ENCODE data around the gene SPSB3.
A peak's percentile ranks its signal among the peaks of the same experiment; 100 is the strongest.

The SPSB3 gene

GRCh38 chr16:1788708-1789100, 6.3 kb upstream of the SPSB3 start:
- DNase-seq (ENCODE audit: low read depth) = no peak
- TF ChIP-seq, protein P1, sequence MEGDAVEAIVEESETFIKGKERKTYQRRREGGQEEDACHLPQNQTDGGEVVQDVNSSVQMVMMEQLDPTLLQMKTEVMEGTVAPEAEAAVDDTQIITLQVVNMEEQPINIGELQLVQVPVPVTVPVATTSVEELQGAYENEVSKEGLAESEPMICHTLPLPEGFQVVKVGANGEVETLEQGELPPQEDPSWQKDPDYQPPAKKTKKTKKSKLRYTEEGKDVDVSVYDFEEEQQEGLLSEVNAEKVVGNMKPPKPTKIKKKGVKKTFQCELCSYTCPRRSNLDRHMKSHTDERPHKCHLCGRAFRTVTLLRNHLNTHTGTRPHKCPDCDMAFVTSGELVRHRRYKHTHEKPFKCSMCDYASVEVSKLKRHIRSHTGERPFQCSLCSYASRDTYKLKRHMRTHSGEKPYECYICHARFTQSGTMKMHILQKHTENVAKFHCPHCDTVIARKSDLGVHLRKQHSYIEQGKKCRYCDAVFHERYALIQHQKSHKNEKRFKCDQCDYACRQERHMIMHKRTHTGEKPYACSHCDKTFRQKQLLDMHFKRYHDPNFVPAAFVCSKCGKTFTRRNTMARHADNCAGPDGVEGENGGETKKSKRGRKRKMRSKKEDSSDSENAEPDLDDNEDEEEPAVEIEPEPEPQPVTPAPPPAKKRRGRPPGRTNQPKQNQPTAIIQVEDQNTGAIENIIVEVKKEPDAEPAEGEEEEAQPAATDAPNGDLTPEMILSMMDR (conservative IDR thresholded peaks at IDR 0.05; ENCODE audit: low read depth, low read length) = no peak
- H3K4me3 ChIP-seq (ENCODE audit: low read depth, low read length) = no peak overlapping the region

DNA sequence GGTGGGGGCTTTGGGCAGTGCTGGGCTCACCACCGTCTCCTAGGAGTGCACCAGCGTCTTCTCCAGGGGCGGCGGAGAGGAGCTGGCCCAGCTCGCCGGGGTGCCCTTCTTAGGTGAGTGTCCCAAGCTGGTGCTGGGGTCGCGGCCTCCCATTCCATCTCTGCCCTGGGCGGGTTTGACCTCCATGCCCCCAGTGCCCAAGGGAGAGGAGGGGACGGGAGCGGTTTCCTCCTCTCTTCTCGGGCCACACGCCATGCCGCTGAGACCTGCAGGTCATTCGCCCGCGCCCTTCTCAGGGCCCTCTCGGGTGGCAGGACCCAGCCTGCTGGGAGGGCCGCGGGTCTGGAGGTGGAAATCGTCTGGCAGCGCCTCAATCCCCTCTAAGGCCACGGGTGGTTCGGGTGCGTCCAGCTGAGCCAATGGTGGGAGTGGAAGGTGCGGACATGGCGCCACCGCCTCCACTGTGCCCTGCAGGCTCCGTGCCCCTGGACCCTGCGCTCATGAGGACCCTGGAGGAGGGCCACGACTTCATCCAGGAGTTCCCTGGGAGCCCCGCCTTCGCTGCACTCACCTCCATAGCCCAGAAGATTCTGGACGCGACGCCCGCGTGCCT, 5.8 kb upstream of the SPSB3 start:
- TF ChIP-seq, protein P1 (conservative IDR thresholded peaks at IDR 0.05; ENCODE audit: low read depth, low read length) = no peak
- DNase-seq (ENCODE audit: low read depth) = no peak

GRCh38 chr16:1787322-1788094, 5.1 kb upstream of the SPSB3 start:
- H3K4me3 ChIP-seq (ENCODE audit: low read depth, low read length) = no peak overlapping the region
- TF ChIP-seq, protein P1 (conservative IDR thresholded peaks at IDR 0.05; ENCODE audit: low read depth, low read length) = no peak
- DNase-seq (ENCODE audit: low read depth) = no peak

More for the DNA sequence above, 5.8 kb upstream of the SPSB3 start:
- H3K4me3 ChIP-seq (ENCODE audit: low read depth, low read length) = no peak overlapping the region

- TF ChIP-seq, protein P1 (conservative IDR thresholded peaks at IDR 0.05; ENCODE audit: low read depth, low read length) = no peak
- no peak for DNase-seq (ENCODE audit: low read depth)
- no peak overlapping the region for H3K4me3 ChIP-seq (ENCODE audit: low read depth, low read length)
Measured at GRCh38 chr16:1787056-1787321, 4.6 kb upstream of the SPSB3 start.

GRCh38 chr16:1786242-1787055, 4.1 kb upstream of the SPSB3 start:
- TF ChIP-seq, protein P1 (conservative IDR thresholded peaks at IDR 0.05; ENCODE audit: low read depth, low read length) = peak; percentile 10
- DNase-seq (ENCODE audit: low read depth) = no peak
- no peak overlapping the region for H3K4me3 ChIP-seq (ENCODE audit: low read depth, low read length)

DNA sequence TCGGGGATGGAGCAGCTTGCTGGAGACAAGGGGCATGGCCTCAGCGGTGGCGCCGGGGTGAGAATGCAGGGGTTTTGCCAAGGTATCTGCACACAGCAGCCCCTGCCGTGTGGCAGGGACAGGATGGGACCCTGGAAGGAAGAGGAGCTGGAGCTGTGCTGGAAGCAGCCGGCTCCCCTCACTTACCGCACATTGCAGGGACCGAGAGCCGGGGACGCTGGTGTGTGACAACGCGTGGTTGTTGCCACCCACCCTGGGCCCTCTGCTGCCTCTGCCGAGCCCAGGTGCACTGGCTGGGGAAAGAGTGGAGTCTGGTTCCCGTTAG, 3.4 kb upstream of the SPSB3 start:
- no peak for DNase-seq (ENCODE audit: low read depth)
- no peak overlapping the region for H3K4me3 ChIP-seq (ENCODE audit: low read depth, low read length)
- TF ChIP-seq, protein P1 (conservative IDR thresholded peaks at IDR 0.05; ENCODE audit: low read depth, low read length) = no peak
